Epithelial cell of proximal tubule (primary cell): ENCODE measurements around the gene CLEC1B. TPM values are rescaled to one million over a fixed set of nuclear protein-coding genes. Genes with fewer than 3 reads are reported as not detected.

ENCODE experiments used
- DNase-seq: peaks from one replicate; pipeline ENCODE4 v3.0.0-alpha.2; 2011; ENCODE audit warnings: low read depth
- H3K4me3 ChIP-seq: 2 replicates; pipeline ENCODE4 v1.5.1; 2011; ENCODE audit warnings: low read depth, mild to moderate bottlenecking, low read length
- total RNA-seq: library from RNA; depleted of rRNA; stranded (reverse); fragments of >200 nt; gene quantifications from 2 replicates; pipeline ENCODE4 v1.2.3, GENCODE V29; 2015
- TF ChIP-seq, protein P1 (sequence below): conservative IDR thresholded peaks from 2 replicates; pipeline ENCODE4 v1.5.1; 2012; ENCODE audit warnings: low read depth, mild to moderate bottlenecking, low read length

Gene CLEC1B
- total RNA-seq, 1 donor from 2014 or later: not detected

DNA sequence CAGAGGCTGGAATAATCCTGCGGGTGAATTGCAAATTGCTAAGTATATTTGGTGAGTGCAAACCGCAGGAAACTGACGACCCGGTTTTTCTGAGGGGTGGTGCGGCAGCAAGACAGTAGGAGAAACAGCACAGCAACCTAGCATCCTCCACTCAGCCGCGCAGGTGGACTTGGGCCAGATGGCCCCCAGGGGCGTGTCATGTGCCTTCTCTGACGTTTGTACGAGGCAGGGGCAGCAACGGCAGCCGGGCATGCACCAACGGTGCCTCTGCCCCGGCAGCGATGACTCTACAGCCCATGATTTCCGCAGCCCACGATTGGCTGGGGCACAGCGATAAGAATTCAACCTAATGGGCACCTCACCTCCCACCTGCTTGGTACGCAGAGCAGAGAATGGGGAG, 55.7 kb downstream of the CLEC1B start:
- TF ChIP-seq, protein P1, sequence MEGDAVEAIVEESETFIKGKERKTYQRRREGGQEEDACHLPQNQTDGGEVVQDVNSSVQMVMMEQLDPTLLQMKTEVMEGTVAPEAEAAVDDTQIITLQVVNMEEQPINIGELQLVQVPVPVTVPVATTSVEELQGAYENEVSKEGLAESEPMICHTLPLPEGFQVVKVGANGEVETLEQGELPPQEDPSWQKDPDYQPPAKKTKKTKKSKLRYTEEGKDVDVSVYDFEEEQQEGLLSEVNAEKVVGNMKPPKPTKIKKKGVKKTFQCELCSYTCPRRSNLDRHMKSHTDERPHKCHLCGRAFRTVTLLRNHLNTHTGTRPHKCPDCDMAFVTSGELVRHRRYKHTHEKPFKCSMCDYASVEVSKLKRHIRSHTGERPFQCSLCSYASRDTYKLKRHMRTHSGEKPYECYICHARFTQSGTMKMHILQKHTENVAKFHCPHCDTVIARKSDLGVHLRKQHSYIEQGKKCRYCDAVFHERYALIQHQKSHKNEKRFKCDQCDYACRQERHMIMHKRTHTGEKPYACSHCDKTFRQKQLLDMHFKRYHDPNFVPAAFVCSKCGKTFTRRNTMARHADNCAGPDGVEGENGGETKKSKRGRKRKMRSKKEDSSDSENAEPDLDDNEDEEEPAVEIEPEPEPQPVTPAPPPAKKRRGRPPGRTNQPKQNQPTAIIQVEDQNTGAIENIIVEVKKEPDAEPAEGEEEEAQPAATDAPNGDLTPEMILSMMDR: no peak
- DNase-seq: no peak
- no peak overlapping the region for H3K4me3 ChIP-seq

Other genes with a start within 250 kb of the CLEC1B start
- 0.12 and 1.4 TPM in 2 replicates for gene CD69, start 238.2 kb downstream of the CLEC1B start, total RNA-seq
- gene KLRF1, start 171.6 kb downstream of the CLEC1B start, total RNA-seq: not detected in 2 replicates
- not detected in 2 replicates for gene CLEC2B, start 129.8 kb downstream of the CLEC1B start, total RNA-seq
- gene KLRF2, start 117.6 kb downstream of the CLEC1B start, total RNA-seq: not detected in 2 replicates
- gene CLEC2A, start 66.8 kb downstream of the CLEC1B start, total RNA-seq: not detected in 2 replicates
- gene CLEC12A, start 27.7 kb downstream of the CLEC1B start, total RNA-seq: not detected in 2 replicates
- gene CLEC12B, start 11.5 kb upstream of the CLEC1B start, total RNA-seq: not detected in 2 replicates
- not detected in 2 replicates for gene CLEC9A, start 31.6 kb upstream of the CLEC1B start, total RNA-seq
- not detected in 2 replicates for gene CLEC1A, start 99.9 kb upstream of the CLEC1B start, total RNA-seq
- gene CLEC7A, start 131.1 kb upstream of the CLEC1B start, total RNA-seq: not detected in 2 replicates
- not detected in 2 replicates for gene OLR1, start 173.0 kb upstream of the CLEC1B start, total RNA-seq
- 0.43 TPM in 1 of 2 replicates, not detected in the other for gene TMEM52B, start 179.9 kb upstream of the CLEC1B start, total RNA-seq
- 20.7 and 42.3 TPM in 2 replicates for gene GABARAPL1, start 213.8 kb upstream of the CLEC1B start, total RNA-seq